ENCODE results near the gene ANKRD66.
"Not testable (repeated sequence)": the region's sequence is repeated elsewhere in the genome, so short reads cannot be mapped to it uniquely, and the experiment has no call there.

The ANKRD66 gene

GRCh38 chr6:46746696-46747095, at the start of gene ANKRD66:
ANKRD66 (plus strand) TSS chr6:46746933; CDS start chr6:46751949, 5,016 bp downstream.
- no peak for DNase-seq (ENCODE audit: low spot score)

- DNase-seq (ENCODE audit: low spot score) = no peak
Measured at GRCh38 chr6:46699970-46700369, 46.8 kb upstream of the ANKRD66 start.

GRCh38 chr6:46704562-46704961, 42.2 kb upstream of the ANKRD66 start:
- peak; percentile 27 for DNase-seq (ENCODE audit: low spot score)

DNA sequence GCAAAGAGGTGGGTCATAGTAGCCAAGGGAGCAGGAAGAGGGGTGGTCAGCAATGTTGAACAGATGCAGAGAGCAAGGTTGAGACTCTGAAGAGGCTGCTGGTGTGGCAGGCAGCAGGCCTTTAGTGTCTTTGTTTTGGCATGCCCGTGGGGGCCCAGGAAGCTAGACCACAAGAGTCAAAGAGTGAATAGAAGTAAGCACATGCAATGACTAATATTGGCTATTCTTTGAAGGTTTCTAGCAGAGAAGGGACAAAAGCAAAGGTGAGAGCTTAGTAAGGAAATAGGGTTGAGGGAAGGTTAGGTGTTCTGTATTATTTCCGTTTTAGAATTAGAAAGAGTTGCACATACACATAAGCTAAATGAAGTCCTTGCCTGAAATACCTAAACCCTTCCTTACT, 40.3 kb upstream of the ANKRD66 start:
- no peak for DNase-seq (ENCODE audit: low spot score)

- DNase-seq (ENCODE audit: low spot score) = no peak
Measured at GRCh38 chr6:46711491-46711890, 35.2 kb upstream of the ANKRD66 start.

DNA sequence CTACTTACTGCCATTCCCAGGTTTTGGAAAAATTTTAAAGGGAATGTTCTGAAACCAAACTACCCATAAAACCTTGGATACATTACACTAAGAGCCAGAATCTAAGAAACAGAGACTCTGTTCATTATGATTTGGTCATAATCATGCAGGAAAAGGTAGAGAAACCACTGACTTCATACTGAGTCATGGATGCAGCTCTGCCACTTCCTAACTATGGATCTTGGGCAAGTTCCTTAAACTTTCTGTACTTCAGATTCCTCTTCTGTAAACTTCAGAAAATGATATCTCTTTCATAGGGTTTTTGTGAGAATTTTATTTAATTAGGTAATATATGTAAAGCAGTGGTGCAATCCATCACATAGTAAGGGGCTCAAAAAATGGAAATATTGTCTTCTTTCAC, 31.6 kb upstream of the ANKRD66 start:
- no peak for DNase-seq (ENCODE audit: low spot score)

DNA sequence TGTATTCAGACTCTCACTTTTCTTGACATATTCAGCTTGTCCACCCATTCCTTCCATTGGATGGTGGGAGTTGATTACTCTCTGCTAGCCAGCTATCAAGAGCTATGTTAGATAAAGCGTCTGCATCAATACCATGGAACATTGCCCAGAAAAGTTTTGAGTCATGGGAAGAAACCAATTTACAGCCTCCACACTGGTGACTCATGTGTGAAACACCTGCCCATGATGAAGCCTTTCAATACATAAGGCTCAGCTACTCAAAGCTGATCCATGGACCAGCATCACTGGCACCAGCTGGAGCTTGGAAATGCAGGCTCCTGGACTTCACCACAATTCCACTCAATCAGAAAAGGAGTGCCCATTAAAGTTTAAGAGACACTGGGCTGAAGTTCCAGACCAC, 27.6 kb upstream of the ANKRD66 start:
- no peak for DNase-seq (ENCODE audit: low spot score)

- no peak for DNase-seq (ENCODE audit: low spot score)
Measured at GRCh38 chr6:46720401-46720800, 26.3 kb upstream of the ANKRD66 start.

DNA sequence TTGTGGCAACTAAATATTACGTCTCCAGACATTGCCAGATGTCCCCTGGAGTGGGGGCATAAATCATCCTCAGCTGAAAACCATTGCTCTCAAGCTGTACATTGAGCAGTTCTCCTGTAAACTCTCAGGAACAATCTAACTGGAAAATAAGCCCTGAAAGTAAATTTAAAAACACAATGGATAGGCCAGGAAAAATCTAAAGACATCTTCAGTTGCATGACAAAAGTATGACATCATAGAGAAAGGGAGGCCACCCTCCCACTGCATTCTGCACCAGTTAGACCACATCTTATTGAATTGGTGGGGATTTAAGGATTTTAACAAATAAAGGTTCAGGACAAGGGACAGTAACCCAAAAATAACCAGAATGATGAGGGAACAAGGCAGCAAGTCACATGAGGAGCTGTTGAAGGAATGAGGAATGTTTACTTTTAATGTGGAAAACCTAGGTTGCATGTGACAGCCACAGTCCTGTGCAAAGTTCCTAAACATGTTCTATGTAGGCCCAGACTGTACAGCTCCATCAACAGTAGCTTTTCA, 16.9 kb upstream of the ANKRD66 start:
- DNase-seq (ENCODE audit: low spot score) = no peak

DNA sequence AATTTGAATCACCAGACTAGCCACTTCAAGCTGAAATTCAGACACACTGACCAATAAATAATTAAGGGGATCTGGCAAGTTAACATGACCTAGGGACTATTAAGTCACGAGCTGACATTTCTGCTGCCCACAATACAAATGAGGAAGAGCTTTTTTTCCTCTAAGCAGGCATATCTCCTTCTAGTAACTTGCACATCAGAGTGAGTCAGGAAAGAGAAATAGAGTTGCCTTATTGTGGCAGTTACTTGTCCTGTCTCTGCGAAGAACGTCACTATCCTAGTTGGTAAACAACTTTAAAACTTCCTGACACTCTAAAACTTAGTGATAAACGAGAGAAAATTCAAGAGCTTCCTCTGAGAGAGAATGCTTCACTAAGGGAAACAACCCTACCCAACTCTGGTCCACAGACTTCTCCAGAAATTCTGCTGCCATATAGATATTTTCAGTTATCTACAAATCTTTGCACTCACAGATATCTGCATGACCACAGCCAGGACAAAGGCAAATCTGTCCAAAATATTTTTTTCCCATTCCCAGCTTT, 15.7 kb upstream of the ANKRD66 start:
- no peak for DNase-seq (ENCODE audit: low spot score)

DNA sequence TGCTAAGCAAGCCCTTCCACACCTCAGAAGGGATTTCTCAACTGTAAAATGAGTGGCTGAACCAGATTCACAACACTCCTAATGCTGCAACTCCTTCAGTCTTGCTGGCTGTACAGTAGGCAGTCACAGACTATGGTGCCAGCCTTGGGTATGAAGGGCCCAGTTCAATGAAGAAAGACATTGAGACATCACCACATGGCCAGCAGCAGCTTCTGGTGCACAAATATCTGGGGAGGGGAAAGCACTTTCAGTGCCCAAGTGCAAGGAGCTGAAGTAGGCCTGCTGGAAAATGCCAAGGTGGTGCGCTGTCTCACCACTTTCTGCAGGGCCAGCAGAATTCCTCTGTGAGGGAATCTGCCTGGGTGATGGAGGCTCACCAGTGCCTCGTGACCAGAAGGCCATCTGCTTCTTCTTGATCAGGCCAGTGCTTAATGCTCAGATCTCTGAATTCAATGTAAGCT, 13.4 kb upstream of the ANKRD66 start:
- no peak for DNase-seq (ENCODE audit: low spot score)

DNA sequence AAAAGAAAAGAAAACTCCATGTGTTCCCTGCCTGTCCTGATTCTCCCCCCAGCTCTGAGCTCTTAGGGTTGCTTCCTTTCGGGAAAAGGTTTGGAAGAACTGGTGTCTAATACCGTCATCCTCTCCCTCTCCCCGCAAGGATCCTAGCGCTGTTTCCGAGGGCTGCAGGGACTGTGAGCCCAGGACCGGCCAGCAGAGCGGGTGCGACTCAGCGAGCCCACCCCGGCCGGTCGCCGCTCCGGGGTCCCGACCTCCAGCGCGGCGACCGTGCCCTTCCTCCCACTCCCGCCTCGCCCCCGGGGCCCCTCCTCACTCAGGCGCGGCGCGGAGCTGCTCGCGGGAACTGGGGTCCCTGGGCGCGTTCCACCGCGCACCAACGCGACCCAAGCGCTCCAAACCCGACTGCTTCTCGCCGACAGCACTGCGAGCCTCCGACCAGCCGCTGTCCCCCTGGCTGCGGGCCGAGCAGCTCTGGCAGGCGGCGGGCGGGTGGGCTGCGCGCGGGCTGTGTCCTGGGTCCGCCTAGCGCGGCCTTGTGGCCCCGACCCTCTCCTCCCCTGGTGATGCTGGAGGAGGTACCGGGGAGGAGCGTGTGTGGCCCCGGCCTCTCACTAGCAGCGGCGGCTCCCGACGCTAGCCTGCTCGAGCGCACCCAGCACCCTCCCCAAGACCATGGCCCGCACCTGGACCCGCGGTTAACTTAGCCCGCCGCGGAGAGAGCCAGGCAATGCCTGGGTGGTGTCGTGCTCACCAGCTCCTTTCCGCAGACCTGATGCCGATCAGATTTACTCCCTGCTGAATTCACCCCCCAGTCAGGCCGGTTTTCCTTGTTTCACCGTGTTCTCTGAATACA, 11.6 kb upstream of the ANKRD66 start, which contains the start of gene PLA2G7:
PLA2G7 (minus strand) TSS at position 509 of the 853 bp plus-strand sequence. CDS start 12,484 bp downstream, outside the sequence.
- peak; percentile 13 for DNase-seq (ENCODE audit: low spot score)

GRCh38 chr6:46735720-46736031, 11.1 kb upstream of the ANKRD66 start:
- DNase-seq (ENCODE audit: low spot score) = no peak

DNA sequence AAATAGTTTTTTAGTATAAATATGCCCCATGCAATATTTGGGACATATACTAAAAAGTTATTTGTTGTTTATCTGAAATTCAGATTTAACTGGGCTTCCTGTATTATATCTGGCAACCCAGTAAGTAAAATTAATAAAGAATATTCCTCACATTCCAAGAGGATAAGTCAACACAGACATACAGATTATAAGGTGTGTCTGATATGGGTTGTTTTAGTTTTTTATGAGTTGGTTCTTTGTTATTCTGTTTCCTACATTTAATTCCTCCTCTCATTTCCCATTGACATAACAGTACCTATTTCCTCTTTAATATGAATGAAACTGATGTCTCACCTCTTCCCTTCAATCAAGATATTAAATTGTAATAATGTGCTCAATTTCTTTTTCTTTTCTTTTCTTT, 9.8 kb upstream of the ANKRD66 start:
- DNase-seq (ENCODE audit: low spot score) = no peak

- DNase-seq (ENCODE audit: low spot score) = no peak
Measured at GRCh38 chr6:46741482-46741881, 5.3 kb upstream of the ANKRD66 start.

GRCh38 chr6:46741910-46742309, 4.8 kb upstream of the ANKRD66 start:
- no peak for DNase-seq (ENCODE audit: low spot score)

DNA sequence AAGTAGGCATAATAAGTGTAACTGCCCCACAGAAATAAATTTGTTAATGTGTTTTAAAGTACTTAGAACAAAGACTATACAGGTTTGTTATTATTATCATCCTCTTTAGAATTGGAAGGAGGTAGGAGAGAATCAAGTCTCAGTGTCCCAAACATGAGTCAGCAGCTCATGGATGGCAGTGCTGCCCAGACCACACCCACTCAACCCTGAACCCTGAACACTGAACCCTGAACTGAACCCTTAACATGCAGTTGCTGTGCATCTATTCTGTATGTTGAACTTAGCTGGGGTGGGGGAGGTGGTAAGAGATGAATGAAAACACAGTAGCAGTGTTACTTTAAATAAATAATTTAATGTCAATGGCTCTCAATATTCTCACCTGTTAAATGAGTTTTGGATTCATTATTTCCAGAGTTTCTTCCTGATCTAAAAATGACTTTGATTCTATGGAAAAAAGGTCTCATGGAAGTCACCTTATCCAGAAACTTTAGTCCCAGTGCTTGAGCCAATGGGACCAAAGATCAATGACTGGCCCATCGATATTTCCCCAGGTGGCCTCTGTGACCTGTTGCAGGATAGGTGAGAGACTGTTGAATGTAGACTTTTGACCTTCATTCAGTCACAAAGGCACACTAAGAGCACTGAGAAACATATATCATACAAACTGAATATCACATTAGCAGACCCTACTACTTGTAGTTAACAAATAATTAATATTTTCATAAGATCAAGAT, 3.1 kb upstream of the ANKRD66 start:
- DNase-seq (ENCODE audit: low spot score) = no peak

DNA sequence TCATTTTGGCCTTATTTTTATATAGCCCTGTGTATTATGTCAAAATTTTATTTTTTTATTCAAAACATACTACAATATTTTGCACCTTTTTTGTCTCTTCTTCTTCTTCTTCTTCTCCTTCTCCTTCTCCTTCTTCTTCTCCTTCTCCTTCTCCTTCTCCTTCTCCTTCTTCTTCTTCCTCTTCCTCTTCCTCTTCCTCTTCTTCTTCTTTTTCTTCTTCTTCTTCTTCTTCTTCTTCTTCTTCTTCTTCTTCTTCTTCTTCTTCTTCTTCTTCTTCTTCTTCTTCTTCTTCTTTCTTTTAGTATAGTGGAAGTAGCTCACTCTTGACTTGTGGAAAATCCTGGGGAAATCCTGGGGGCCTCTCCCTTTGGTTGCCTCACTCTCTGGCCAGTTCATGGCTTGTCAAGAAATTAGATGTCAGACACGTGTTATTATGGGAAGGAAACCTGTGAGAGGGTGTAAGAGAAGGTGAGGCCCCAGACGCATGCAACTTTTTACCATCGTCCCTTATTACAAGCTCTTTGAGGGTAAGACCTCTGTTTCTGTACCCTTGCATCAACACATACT, 2.5 kb upstream of the ANKRD66 start:
- not testable (repeated sequence) for DNase-seq (ENCODE audit: low spot score)

GRCh38 chr6:46745973-46746372, 760 bp upstream of the ANKRD66 start:
- DNase-seq (ENCODE audit: low spot score) = no peak

- DNase-seq (ENCODE audit: low spot score) = no peak
Measured at GRCh38 chr6:46748940-46749503, 2.3 kb downstream of the ANKRD66 start.

- no peak for DNase-seq (ENCODE audit: low spot score)
Measured at GRCh38 chr6:46749731-46750130, 3.0 kb downstream of the ANKRD66 start.

DNA sequence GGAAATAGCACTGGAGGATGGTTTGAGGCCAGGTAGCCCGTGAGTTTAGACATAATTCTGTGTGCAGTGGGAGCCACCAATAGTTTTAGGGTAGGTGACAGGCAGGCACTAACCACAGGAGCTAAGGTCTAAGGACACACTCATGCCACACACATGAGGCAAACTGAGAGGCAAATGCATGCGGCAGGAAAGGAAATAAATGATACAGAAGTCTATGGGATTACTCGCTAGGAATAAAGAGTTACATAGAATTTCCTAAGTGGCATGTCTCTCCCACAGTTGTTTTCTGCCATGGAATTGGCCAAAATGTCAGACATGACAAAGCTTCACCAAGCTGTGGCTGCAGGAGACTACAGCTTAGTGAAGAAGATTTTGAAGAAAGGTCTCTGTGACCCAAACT, 4.9 kb downstream of the ANKRD66 start:
- no peak for DNase-seq (ENCODE audit: low spot score)
